SU-DHL-6 (cell line): ENCODE data around the gene CD300A.

Experiments used
- H2AFZ ChIP-seq: fragments of 200-600 bp; sonication (generic); 2 replicates; pipeline ENCODE4 v1.6.1; 2014; ENCODE audit warnings: low read depth, mild to moderate bottlenecking, moderate library complexity, mixed read lengths, antibody characterized with exemption, low read length; ENCODE audit not compliant: severe bottlenecking
- H3F3A ChIP-seq: fragments of 200-600 bp; shearing (Covaris generic); 2 replicates; pipeline ENCODE4 v1.6.0; 2016; ENCODE audit warnings: antibody characterized with exemption, mild to moderate bottlenecking; ENCODE audit not compliant: insufficient read depth
- H3K27ac ChIP-seq: fragments of 200-600 bp; sonication (generic); 2 replicates; pipeline ENCODE4 v1.5.1; 2016; ENCODE audit warnings: low read depth, mild to moderate bottlenecking, low read length, moderate library complexity, mixed read lengths
- H3K27me3 ChIP-seq: fragments of 200-600 bp; sonication (generic), shearing (Covaris generic); 2 replicates; pipeline ENCODE4 v1.6.0; 2014; ENCODE audit warnings: mild to moderate bottlenecking, low read length
- H3K36me3 ChIP-seq: fragments of 200-600 bp; sonication (generic); 2 replicates; pipeline ENCODE4 v1.6.1; 2014; ENCODE audit warnings: mild to moderate bottlenecking, low read length, mixed read lengths
- H3K4me2 ChIP-seq: fragments of 300-600, 200-600 bp; shearing (Covaris generic), sonication (generic); 2 replicates; pipeline ENCODE4 v1.6.0; 2014; ENCODE audit warnings: low read length, low read depth, mild to moderate bottlenecking; ENCODE audit not compliant: poor library complexity, severe bottlenecking
- H3K4me3 ChIP-seq: fragments of 200-600 bp; sonication (generic); 2 replicates; pipeline ENCODE4 v1.5.1; 2014; ENCODE audit warnings: antibody characterized with exemption, low read length, mild to moderate bottlenecking, mixed read lengths; ENCODE audit not compliant: insufficient read depth, poor library complexity, severe bottlenecking
- H3K79me2 ChIP-seq: fragments of 200-600 bp; sonication (generic); 2 replicates; pipeline ENCODE4 v1.6.1; 2014; ENCODE audit warnings: mild to moderate bottlenecking, low read length, moderate library complexity; ENCODE audit not compliant: insufficient read depth
- H3K9ac ChIP-seq: fragments of 200-600 bp; sonication (generic); 2 replicates; pipeline ENCODE4 v1.7.0; 2014; ENCODE audit warnings: mild to moderate bottlenecking, low read length
- H3K9me2 ChIP-seq: fragments of 200-600 bp; sonication (generic); replicated peaks from 2 replicates; pipeline ENCODE4 v1.6.1; 2014; ENCODE audit warnings: low read length; ENCODE audit not compliant: insufficient read depth
- H3K9me3 ChIP-seq: fragments of 200-600 bp; sonication (generic); 2 replicates; pipeline ENCODE4 v1.6.1; 2014; ENCODE audit warnings: low read length, mixed read lengths; ENCODE audit not compliant: insufficient read depth
- H4K20me1 ChIP-seq: fragments of 200-600 bp; sonication (generic); 2 replicates; pipeline ENCODE4 v1.6.1; 2014; ENCODE audit warnings: low read depth, mild to moderate bottlenecking, antibody characterized with exemption, low read length, moderate library complexity, mixed read lengths
- CTCF ChIP-seq: fragments of 200-600 bp; sonication (generic); IDR thresholded peaks from one replicate; pipeline ENCODE4 v1.5.1; 2017; ENCODE audit warnings: antibody characterized with exemption, mild to moderate bottlenecking, low read length, moderate library complexity; ENCODE audit not compliant: insufficient read depth, poor library complexity, severe bottlenecking
- EZH2phosphoT487 ChIP-seq: fragments of 200-600 bp; sonication (generic), shearing (Covaris generic); conservative IDR thresholded peaks from 2 replicates; pipeline ENCODE4 v1.6.1; 2018; ENCODE audit warnings: mild to moderate bottlenecking, antibody characterized with exemption, low read length, moderate library complexity, mixed read lengths

CD300A gene

GRCh38 chr17:74525781-74526288 is 59.4 kb downstream of the CD300A start:
- H4K20me1 ChIP-seq = no peaks in the 10 kb centered on the region
- no peak overlapping the region for H3K4me2 ChIP-seq
- TF ChIP-seq CTCF = no peak
- no peak for TF ChIP-seq EZH2phosphoT487
- no peak overlapping the region for H2AFZ ChIP-seq
- H3K27ac ChIP-seq = no peak overlapping the region
- no peak overlapping the region for H3K4me3 ChIP-seq
- H3F3A ChIP-seq = no peaks in the 10 kb centered on the region
- H3K9ac ChIP-seq = no peak overlapping the region
- no peaks in the 10 kb centered on the region for H3K9me3 ChIP-seq
- no peaks in the 10 kb centered on the region for H3K27me3 ChIP-seq
- H3K9me2 ChIP-seq = no peaks in the 10 kb centered on the region
- H3K79me2 ChIP-seq = no peaks in the 10 kb centered on the region
- no peaks in the 10 kb centered on the region for H3K36me3 ChIP-seq

GRCh38 chr17:74526681-74527080 is 60.2 kb downstream of the CD300A start:
- H3K4me3 ChIP-seq = no peak overlapping the region
- no peak overlapping the region for H3K27ac ChIP-seq

GRCh38 chr17:74527081-74527480 is 60.6 kb downstream of the CD300A start:
- H3K9me3 ChIP-seq = no peaks in the 10 kb centered on the region
- no peak overlapping the region for H3K27ac ChIP-seq
- no peaks in the 10 kb centered on the region for H3K27me3 ChIP-seq
- no peak overlapping the region for H3K4me2 ChIP-seq
- TF ChIP-seq CTCF (no peak), EZH2phosphoT487 (no peak)
- no peak overlapping the region for H2AFZ ChIP-seq
- H3K79me2 ChIP-seq = no peaks in the 10 kb centered on the region
- no peak overlapping the region for H3K4me3 ChIP-seq
- no peaks in the 10 kb centered on the region for H3K36me3 ChIP-seq
- H4K20me1 ChIP-seq = no peaks in the 10 kb centered on the region
- H3F3A ChIP-seq = no peaks in the 10 kb centered on the region
- no peaks in the 10 kb centered on the region for H3K9me2 ChIP-seq
- H3K9ac ChIP-seq = no peak overlapping the region

More at GRCh38 chr17:74526681-74527080, 60.2 kb downstream of the CD300A start:
- no peaks in the 10 kb centered on the region for H3K27me3 ChIP-seq
- H2AFZ ChIP-seq = no peak overlapping the region
- H3K4me2 ChIP-seq = no peak overlapping the region
- no peaks in the 10 kb centered on the region for H3K9me2 ChIP-seq
- H3K9ac ChIP-seq = no peak overlapping the region
- no peaks in the 10 kb centered on the region for H3K36me3 ChIP-seq
- H3K79me2 ChIP-seq = no peaks in the 10 kb centered on the region
- TF ChIP-seq CTCF (no peak), EZH2phosphoT487 (no peak)
- no peaks in the 10 kb centered on the region for H3K9me3 ChIP-seq
- H4K20me1 ChIP-seq = no peaks in the 10 kb centered on the region
- no peaks in the 10 kb centered on the region for H3F3A ChIP-seq
